Measurements from ENCODE around the gene SPATA3.

SPATA3 gene

DNA sequence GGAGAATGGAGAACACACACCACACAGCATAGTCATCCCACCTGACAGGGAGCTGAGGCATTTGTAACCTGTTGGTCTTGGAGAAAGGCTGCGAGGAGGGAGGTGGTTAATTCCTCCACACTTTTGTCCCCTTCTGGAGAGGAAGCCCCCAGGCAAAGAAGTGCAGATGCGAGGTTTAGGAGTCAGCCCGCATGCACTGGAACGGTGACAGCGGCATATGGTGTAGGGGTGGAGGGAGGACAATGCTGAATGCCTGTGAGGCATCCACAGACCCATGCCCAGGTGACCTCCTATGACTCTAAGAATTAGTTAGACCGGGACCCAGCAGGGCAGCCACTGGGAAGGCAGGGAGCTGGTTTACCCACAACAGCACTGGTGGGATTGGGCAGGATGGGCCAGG is 12.2 kb downstream of the SPATA3 start:
- H3K27me3 ChIP-seq (ENCODE audit: insufficient read depth, low read depth, severe bottlenecking): no peaks in the 10 kb centered on the region

GRCh38 chr2:231009236-231009919 is 13.5 kb downstream of the SPATA3 start:
- DNase-seq: no peak
- Histone ChIP-seq H3K27me3 (ENCODE audit: insufficient read depth, low read depth, severe bottlenecking) (no peaks in the 10 kb centered on the region), H3K4me3 (ENCODE audit: low read depth, low read length) (no peak overlapping the region), H3K27ac (no peak overlapping the region), H3K9me3 (ENCODE audit: severe bottlenecking) (no peaks in the 10 kb centered on the region), H3K36me3 (no peaks in the 10 kb centered on the region)
- TF ChIP-seq, protein P1, sequence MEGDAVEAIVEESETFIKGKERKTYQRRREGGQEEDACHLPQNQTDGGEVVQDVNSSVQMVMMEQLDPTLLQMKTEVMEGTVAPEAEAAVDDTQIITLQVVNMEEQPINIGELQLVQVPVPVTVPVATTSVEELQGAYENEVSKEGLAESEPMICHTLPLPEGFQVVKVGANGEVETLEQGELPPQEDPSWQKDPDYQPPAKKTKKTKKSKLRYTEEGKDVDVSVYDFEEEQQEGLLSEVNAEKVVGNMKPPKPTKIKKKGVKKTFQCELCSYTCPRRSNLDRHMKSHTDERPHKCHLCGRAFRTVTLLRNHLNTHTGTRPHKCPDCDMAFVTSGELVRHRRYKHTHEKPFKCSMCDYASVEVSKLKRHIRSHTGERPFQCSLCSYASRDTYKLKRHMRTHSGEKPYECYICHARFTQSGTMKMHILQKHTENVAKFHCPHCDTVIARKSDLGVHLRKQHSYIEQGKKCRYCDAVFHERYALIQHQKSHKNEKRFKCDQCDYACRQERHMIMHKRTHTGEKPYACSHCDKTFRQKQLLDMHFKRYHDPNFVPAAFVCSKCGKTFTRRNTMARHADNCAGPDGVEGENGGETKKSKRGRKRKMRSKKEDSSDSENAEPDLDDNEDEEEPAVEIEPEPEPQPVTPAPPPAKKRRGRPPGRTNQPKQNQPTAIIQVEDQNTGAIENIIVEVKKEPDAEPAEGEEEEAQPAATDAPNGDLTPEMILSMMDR (IDR thresholded peaks at IDR 0.05; ENCODE audit: low read depth, low read length): no peak

More for the DNA sequence above, 12.2 kb downstream of the SPATA3 start:
- Histone ChIP-seq H3K9me3 (ENCODE audit: severe bottlenecking) (no peaks in the 10 kb centered on the region), H3K36me3 (no peaks in the 10 kb centered on the region), H3K4me3 (ENCODE audit: low read depth, low read length) (no peak overlapping the region), H3K27ac (no peak overlapping the region)
- peak; percentile 57 for DNase-seq
- TF ChIP-seq, protein P1 (IDR thresholded peaks at IDR 0.05; ENCODE audit: low read depth, low read length): no peak

DNA sequence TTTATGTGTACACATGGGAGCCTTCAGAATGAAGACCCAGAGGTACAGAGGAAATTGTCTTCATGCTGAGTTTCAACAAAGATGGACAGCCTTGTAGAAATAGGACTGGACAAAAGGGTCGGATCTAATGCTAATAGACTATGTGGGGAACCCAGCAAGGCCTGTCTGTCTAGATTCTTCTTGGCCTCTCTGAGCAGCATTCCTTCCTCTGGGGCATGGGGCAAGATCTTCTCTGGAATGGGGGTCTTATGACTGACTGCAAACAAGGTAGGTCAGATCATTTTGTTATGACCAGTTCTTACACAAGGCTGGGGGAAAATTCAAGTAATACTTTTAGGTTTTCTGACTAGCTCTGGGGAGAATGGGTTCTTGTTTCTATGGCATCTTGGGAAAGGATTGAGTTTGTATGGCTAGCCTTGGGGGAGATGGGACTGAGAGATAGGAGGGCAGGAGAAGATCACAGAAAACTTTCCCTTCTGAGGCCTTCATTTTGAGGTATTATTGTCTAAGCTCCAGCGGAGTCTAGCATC is 14.3 kb downstream of the SPATA3 start:
- no peak for DNase-seq
- no peaks in the 10 kb centered on the region for H3K9me3 ChIP-seq (ENCODE audit: severe bottlenecking)
- no peak overlapping the region for H3K4me3 ChIP-seq (ENCODE audit: low read depth, low read length)
- no peaks in the 10 kb centered on the region for H3K36me3 ChIP-seq
- TF ChIP-seq, protein P1 (IDR thresholded peaks at IDR 0.05; ENCODE audit: low read depth, low read length): no peak
- no peaks in the 10 kb centered on the region for H3K27me3 ChIP-seq (ENCODE audit: insufficient read depth, low read depth, severe bottlenecking)
- no peak overlapping the region for H3K27ac ChIP-seq

- Histone ChIP-seq H3K4me3 (ENCODE audit: low read depth, low read length) (no peak overlapping the region), H3K36me3 (no peaks in the 10 kb centered on the region), H3K27ac (no peak overlapping the region), H3K27me3 (ENCODE audit: insufficient read depth, low read depth, severe bottlenecking) (no peaks in the 10 kb centered on the region), H3K9me3 (ENCODE audit: severe bottlenecking) (no peaks in the 10 kb centered on the region)
- TF ChIP-seq, protein P1 (IDR thresholded peaks at IDR 0.05; ENCODE audit: low read depth, low read length): no peak
- no peak for DNase-seq
Measured at GRCh38 chr2:231011526-231011925, 15.6 kb downstream of the SPATA3 start.

- Histone ChIP-seq H3K36me3 (no peaks in the 10 kb centered on the region), H3K4me3 (ENCODE audit: low read depth, low read length) (no peak overlapping the region), H3K27ac (no peak overlapping the region), H3K27me3 (ENCODE audit: insufficient read depth, low read depth, severe bottlenecking) (no peaks in the 10 kb centered on the region), H3K9me3 (ENCODE audit: severe bottlenecking) (no peaks in the 10 kb centered on the region)
- DNase-seq: no peak
- TF ChIP-seq, protein P1 (IDR thresholded peaks at IDR 0.05; ENCODE audit: low read depth, low read length): no peak
Measured at GRCh38 chr2:231012463-231012862, 16.5 kb downstream of the SPATA3 start.

DNA sequence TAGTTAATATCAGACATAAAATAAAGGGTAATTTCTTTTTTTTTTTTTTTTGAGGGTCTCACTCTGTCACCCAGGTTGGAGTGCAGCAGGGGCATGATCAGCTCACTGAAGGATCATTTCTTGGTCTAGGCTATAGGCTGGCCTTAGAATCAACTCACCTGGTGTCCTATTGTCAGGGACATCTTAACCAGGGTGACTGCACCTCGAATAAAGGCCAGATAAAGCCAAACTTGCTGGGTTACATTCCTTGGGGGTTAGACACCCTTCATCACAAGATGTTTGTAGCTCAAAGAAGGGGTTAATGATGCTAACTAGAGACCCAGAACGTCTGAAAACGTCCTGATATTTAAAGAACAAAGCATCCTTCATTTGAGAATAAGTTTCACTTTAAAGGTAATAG is 17.9 kb downstream of the SPATA3 start:
- H3K27me3 ChIP-seq (ENCODE audit: insufficient read depth, low read depth, severe bottlenecking): no peaks in the 10 kb centered on the region
- DNase-seq: no peak
- no peak overlapping the region for H3K4me3 ChIP-seq (ENCODE audit: low read depth, low read length)
- no peaks in the 10 kb centered on the region for H3K36me3 ChIP-seq
- H3K27ac ChIP-seq: no peak overlapping the region
- TF ChIP-seq, protein P1 (IDR thresholded peaks at IDR 0.05; ENCODE audit: low read depth, low read length): no peak
- no peaks in the 10 kb centered on the region for H3K9me3 ChIP-seq (ENCODE audit: severe bottlenecking)
